NCI-H1694 treated with DMSO at 0.1 percent for 48 hours (cell line): ENCODE results near the gene FCRLA.

Source experiments
- DNase-seq: peaks from one replicate; lab custom pipeline; 2025; lab: John Stamatoyannopoulos, UW

FCRLA gene

DNA sequence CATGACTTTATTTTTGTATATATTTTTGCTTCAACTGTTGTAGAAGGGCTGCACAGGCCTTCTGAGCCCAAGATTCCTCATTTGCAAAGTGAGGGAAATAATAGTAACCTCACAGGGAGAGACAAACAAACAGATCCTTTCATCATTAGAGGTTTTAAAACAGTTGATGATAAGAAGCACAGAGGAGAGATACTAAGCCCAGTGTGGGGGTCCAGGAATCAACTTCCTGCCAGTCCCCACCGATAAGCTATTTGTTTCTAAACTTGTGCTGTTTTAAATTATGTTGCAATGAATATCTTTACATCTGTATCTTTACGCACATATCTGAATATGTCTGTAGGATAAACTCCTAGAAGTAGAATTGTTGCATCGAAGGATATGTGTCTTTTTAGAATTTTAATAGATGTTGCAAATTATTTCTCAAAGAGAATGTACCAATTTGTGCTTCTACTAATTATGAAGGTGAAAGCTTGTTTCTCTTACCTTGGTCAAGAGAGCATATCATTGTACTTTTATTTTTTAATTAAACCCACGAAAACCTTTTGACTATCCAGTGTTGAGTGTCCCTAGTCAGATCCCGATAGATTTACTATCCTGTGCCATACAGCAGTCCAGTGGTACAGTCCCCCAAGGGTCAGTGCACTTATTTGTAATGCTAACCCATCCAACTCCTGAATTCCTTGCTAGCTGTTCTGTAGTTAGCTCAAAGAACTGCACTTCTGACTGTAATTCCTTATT is 25.1 kb downstream of the FCRLA start:
- no peak for DNase-seq

DNA sequence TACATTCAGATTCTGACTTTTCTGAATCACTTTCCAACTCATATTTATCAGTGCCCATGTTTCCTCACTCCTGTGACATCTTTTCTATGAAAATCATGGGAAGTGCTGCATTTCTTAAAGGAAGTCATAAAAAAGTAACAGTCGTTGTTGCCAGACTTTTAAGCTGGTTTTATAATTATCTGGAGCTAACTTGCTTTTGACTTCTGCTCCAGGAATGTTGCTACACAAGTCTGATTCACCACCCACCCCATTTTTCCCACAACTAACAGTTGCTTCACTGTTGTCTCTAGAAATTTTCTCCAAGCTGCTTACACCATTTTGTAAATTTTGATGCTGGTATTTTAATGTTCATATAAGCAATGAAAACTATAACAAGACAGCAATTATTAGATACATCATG is 26.5 kb downstream of the FCRLA start:
- DNase-seq, result no peak

DNA sequence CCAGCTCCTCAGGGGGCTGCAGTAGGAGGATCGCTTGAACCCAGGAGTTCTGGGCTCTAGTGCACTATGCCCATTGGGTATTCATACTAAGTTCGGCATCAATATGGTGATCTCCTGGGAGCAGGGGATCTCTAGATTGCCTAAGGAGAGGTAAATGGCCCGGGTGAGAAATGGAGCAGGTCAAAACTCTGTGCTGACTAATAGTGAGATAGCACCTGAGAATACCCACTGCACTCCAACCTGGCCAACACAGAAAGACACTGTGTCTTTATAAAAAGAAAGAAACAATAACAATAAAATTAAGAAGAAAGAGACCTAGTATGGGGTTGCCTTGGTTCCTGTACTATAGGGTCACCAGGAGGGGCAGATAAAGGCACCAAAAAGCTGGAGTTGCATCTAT is 28.8 kb downstream of the FCRLA start:
- no peak for DNase-seq

DNA sequence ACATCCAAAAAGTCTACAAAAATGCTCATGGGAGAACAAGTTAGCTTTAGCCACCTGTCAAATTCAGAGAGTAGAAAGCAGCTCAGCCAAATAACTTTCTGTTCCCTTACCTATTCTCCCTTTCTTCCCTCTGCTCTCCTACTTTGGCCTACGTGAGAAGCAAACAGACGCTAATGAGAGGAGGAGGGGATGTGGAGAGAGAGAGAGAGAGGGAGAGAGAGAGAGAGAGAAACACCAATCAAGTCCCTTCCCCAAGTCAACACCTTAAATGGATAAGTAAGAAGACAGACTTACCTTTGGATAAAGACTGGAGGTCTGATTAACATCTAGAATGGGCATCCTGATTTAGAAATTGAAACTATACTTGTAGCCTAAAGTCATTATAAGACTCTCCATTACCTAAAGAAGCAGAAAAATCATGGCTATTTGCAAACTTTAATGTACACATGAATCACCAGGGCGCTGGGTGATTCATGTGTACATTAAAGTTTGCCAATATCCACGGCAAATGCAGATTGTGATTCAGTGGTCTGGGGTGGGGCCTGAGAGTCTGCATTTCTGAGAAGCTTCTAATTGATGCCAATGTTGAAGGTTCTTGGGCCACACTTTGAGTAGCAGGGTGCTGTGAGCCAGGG is 29.4 kb downstream of the FCRLA start:
- DNase-seq, result no peak

DNA sequence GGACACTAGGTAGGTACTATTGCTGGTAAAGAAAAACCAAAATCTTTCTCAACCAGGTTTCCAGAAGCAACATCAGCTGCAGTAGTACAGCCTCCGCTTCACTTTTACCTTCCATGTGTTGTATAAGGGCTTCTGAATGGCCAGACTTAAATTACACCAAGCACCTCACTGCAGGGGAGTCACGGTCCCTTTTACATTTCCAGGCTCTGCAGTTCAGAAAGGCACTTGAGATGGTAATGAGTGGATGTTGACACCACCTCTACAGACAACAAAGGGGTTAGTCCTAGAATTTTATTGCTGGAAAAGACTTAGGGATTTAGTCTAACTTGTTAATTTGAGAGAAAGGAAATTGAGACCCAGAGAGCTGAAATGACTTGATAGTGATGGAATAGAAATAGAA is 30.6 kb downstream of the FCRLA start:
- DNase-seq, result no peak

DNA sequence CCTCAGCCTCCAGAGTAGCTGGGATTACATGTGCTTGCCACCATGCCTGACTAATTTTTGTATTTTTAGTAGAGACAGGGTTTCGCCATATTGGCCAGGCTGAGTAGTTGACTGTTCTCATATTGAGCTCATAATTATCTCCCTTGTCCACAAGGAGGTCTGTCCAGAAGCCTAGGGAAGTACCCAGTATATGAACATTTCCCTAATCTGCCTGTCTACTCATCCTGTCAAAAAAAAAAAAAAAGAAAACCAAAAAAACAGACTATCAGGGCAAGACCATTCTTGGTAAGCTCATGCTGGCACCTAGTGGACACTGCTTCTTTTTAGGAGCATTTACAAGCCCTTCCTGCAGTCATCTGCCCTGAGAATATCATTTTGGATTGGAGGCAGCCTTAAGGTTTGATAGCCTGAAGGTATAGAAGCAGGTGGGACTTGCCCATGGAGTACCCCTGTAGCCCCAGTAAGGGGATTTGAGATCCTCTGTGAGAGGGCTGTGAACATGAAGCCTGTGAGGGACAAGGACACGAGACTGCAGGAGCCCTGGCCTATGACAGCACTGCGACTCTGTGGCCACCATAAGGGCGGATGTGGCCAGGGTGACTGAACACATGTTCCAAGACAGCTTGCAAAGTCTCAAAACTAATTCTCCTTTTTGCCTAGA is 31.7 kb downstream of the FCRLA start:
- DNase-seq, result no peak

DNA sequence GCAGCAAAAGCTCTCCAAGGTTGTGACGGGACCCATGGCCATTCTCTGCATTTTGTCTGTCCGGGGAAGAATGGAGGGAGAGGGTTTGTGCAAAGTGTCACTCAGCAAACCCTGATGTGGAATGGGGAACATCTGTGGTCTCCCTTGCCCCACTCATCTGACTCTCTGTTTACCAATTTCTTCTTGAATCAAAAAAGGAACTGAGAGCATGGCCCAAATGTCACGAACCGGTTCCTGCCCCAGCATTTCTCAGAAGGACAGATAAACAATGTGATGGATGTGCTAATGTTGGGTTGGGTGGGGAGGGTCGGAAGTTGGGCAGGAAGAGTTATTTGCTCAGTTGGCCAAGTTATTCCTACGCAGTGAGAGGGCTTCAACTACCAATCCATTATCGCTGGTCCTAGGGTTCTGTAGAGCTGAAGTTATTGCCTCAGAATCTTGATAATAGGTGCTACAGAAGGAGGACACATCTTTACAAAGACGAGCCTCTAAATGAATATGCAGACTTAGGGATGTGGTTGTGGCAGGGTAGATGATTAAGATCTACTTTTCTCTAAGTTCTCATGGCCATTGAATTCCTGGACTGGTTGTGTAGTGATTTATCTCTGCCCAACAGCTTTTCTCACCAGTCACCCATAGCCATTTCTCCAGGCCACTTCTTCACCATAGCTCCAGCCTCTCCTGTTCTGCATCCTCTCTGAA is 33.0 kb downstream of the FCRLA start:
- no peak for DNase-seq

DNA sequence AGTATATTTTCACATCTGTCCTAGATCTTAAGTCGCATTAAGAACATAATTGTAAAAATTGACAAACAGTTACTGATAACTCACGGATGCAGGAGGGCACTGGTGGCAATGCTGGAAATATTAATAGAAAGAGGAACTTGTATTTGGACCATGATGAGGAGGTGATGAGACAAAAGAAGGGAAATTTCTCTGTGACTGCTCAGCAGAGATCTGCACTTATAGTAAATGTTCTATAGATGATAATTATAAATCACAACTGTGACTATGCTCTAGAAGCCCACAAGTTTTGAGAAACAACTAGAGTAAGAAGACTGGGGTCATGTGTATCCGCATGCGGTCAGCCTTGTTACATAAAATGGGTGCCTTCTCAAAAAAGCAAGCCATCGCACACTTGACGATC is 33.9 kb downstream of the FCRLA start:
- no peak for DNase-seq

DNA sequence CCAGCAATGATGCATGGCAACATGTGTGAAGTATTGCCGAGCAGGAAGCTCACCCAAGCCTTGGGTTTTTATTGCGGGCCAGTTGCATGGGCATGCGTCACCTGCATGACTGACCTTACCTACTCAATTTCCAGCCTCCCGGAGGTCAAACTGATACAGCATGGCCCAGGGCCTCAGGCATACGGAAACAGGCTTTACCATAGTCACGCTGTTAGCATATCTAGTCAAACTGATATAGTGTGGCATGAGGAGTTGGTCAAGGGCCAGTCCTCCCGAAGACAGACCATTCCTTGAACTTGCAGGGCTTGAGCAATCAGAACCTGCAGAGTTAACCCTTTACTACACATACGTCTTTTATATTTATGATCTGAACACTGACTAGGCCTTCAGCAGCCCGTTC is 36.2 kb downstream of the FCRLA start:
- DNase-seq, result no peak

DNA sequence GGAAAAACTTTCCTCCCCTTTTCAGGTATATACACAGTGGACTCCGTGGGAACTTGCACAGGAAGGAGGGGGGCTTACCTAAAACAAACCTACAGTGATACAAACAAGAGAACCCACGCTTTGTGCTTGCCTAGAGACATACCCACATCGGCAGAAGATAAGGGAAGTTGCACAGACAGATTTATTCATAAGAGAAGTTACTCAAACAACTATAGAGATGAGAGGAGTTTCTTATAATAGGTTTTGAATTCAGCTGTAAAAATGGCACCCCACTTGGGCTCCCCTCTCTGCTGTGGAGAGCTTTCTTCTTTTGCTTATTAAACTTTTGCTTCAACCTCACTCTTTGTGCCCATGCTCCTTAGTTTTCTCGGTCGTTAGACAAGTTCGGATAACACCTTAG is 40.8 kb downstream of the FCRLA start:
- DNase-seq, result no peak

DNA sequence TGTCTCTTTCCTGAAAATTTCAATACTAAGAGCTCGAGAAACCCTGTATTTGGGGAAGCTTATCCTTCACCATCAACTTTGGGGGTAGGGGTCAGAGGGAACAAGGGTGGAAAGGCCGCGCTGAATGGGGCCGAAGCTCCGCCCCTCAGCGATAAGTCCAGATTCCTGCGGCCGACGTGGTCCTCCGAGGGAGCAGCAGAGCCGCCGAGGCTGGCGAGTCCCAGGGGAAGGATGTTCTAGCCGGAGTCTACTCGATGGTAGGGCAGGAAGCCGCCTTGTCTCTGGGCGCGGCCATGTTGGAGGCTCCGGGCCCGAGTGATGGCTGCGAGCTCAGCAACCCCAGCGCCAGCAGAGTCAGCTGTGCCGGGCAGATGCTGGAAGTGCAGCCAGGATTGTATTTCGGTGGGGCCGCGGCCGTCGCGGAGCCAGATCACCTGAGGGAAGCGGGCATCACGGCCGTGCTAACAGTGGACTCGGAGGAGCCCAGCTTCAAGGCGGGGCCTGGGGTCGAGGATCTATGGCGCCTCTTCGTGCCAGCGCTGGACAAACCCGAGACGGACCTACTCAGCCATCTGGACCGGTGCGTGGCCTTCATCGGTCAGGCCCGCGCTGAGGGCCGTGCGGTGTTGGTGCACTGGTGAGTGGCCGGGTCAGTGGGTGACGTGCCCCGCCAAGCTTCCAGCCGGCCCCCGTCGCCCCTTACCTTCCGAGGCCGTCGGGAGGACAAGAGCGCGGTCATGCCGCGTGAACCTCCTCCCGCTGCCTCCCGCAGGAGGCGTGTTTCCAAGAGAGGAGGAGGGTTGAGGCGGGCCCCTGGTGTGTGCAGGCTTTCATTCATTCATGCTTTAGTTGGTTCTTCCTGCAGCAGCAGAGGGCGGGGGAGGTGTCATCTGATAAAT is 42.7 kb downstream of the FCRLA start, which contains the start of gene DUSP12:
Gene DUSP12, plus strand, starts transcription at position 278 of the 899 bp plus-strand sequence. Its CDS starts 16 bp downstream, at position 294.
- DNase-seq, result peak; percentile 89

DNA sequence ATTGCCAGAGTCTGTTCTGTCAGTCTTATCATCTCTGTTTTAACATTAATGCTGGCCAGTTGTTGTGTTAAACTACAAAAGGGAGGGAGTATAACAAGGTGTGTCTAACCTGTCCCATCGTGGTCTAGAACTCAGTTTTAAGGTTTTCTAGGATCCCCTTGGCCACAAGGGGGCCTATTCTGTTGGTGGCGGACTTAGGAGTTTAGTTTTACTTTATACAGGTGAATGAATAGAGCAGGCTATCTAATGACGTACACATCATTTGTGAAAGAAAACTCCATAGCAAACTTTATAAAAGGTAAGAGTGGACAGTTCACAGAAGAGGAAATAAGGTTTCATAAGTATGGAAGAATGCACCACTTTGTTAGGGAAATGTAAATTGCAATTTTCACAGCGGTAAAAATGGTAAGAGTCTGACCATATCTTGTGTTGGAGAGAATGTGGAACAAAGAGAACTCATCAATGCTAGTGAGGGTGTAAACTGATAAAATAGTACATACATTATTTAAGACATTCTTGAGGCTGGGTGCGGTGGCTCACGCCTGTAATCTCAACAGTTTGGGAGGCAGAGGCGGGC is 56.6 kb downstream of the FCRLA start:
- DNase-seq, result peak; percentile 18
